AG04450 (cell line): ENCODE measurements around the gene TRMT61B. TPM values are rescaled to one million over a fixed set of nuclear protein-coding genes. Genes with fewer than 3 reads are reported as not detected.

Experiments
- CTCF ChIA-PET: fragments of 300-600, 350-600 bp; formaldehyde crosslinking; extraction: SDS; loops from one replicate; lab custom pipeline; 2022; ENCODE audit warnings: antibody characterized with exemption, inconsistent platforms; lab: Charles Lee
- POLR2A ChIA-PET: fragments of 350-600 bp; formaldehyde crosslinking; extraction: SDS; loops from one replicate; lab custom pipeline; 2021; ENCODE audit warnings: antibody characterized with exemption, inconsistent platforms; lab: Yijun Ruan, JAX
- DNase-seq: peaks from one replicate; pipeline ENCODE4 v3.0.0-alpha.2; 2011; ENCODE audit warnings: low read depth, low spot score
- H3K27ac ChIP-seq: one replicate; pipeline ENCODE4 v1.5.1; 2012; ENCODE audit warnings: low read depth, low read length, control low read depth
- H3K27me3 ChIP-seq: one replicate; pipeline ENCODE4 v1.6.0; 2012; ENCODE audit warnings: low read length; ENCODE audit not compliant: control insufficient read depth, insufficient read depth
- H3K4me3 ChIP-seq: 2 replicates; pipeline ENCODE4 v1.5.1; 2011; ENCODE audit warnings: mild to moderate bottlenecking, low read depth, low read length, control low read depth
- H3K9me3 ChIP-seq: 2 replicates; pipeline ENCODE4 v1.5.1; 2012; ENCODE audit warnings: low read length; ENCODE audit not compliant: control insufficient read depth, insufficient read depth
- polyA minus RNA-seq: library from RNA; depleted of rRNA, polyadenylated mRNA; stranded (reverse); fragments of >200 nt; gene quantifications from 2 replicates; pipeline ENCODE4 v1.2.3, GENCODE V29; 2011; rRNA and poly(A)+ RNA removed
- polyA plus RNA-seq: library from polyadenylated mRNA; depleted of rRNA; stranded (reverse); fragments of >200 nt; gene quantifications from 2 replicates; pipeline ENCODE4 v1.2.3, GENCODE V29; 2011; rRNA removed
- TF ChIP-seq, protein P1 (sequence below): IDR thresholded peaks from 2 replicates; pipeline ENCODE4 v1.5.1; 2011; ENCODE audit warnings: low read depth, low read length, control low read depth, inconsistent platforms

Gene TRMT61B
- polyA plus RNA-seq: 10.5 and 16.8 TPM in 2 replicates
- 4.1 and 7.6 TPM in 2 replicates for polyA minus RNA-seq

GRCh38 chr2:28870146-28870891, at the start of gene TRMT61B:
Gene TRMT61B, minus strand, starts transcription at chr2:28870309. Its CDS starts 32 bp downstream, at chr2:28870277.
- Histone ChIP-seq H3K9me3 (no peaks in the 10 kb centered on the region), H3K4me3 (peak within 1 kb of the TSS; percentile 89), H3K27ac (peak within 1 kb of the TSS; percentile 65), H3K27me3 (peaks cover 3% of the 10 kb centered on the region)
- ChIA-PET CTCF (interaction anchor here (0.8 to 1.1 kb wide), 2 partner anchors 20 to 50 kb away, joined by 3 to 5 read pairs; no protein-coding TSS in a partner anchor), POLR2A (interaction anchor here (0.7 to 2.2 kb wide), 2 partner anchors 25 to 260 kb away, joined by 3 to 21 read pairs; partner anchors contain the start of gene WDR43)
- TF ChIP-seq, protein P1, sequence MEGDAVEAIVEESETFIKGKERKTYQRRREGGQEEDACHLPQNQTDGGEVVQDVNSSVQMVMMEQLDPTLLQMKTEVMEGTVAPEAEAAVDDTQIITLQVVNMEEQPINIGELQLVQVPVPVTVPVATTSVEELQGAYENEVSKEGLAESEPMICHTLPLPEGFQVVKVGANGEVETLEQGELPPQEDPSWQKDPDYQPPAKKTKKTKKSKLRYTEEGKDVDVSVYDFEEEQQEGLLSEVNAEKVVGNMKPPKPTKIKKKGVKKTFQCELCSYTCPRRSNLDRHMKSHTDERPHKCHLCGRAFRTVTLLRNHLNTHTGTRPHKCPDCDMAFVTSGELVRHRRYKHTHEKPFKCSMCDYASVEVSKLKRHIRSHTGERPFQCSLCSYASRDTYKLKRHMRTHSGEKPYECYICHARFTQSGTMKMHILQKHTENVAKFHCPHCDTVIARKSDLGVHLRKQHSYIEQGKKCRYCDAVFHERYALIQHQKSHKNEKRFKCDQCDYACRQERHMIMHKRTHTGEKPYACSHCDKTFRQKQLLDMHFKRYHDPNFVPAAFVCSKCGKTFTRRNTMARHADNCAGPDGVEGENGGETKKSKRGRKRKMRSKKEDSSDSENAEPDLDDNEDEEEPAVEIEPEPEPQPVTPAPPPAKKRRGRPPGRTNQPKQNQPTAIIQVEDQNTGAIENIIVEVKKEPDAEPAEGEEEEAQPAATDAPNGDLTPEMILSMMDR: no peak
- DNase-seq: peak; percentile 81

- DNase-seq: no peak
- CTCF ChIA-PET: no interaction called here
Measured at GRCh38 chr2:28915939-28916338, 45.8 kb upstream of the TRMT61B start.

GRCh38 chr2:28909655-28910353, 39.7 kb upstream of the TRMT61B start:
- H3K27ac ChIP-seq: no peak overlapping the region
- H3K27me3 ChIP-seq: no peaks in the 10 kb centered on the region
- H3K9me3 ChIP-seq: no peaks in the 10 kb centered on the region
- no peak overlapping the region for H3K4me3 ChIP-seq
- DNase-seq: no peak
- TF ChIP-seq, protein P1: no peak
- POLR2A ChIA-PET: no interaction called here
- CTCF ChIA-PET: interaction anchor here (0.6 to 1.3 kb wide), 4 partner anchors 13 to 343 kb away, joined by 3 to 6 read pairs (median 4); no protein-coding TSS in a partner anchor

More at GRCh38 chr2:28915939-28916338, 45.8 kb upstream of the TRMT61B start:
- TF ChIP-seq, protein P1: no peak
- H3K27ac ChIP-seq: no peak overlapping the region
- no peak overlapping the region for H3K4me3 ChIP-seq
- H3K27me3 ChIP-seq: no peaks in the 10 kb centered on the region
- no peaks in the 10 kb centered on the region for H3K9me3 ChIP-seq
- POLR2A ChIA-PET: no interaction called here

DNA sequence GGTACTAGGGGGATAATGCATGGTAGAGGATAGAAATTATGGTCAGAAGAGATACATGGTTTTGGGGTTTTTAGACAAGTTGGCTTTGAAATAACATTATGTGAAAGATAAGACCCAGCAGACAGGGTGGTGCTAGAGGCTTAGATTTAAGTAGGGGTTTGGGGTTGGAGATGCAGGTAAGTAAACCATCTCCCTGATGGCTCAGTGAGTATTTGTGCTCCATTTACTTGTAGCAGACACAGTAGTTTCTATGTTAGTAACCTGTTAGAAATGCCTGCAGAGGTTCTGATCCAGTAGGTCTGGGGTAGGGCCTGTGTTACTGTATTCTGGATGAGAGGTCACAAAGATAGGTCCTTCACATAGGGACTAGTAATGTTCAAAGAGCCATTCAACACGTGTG, 38.1 kb upstream of the TRMT61B start:
- no peaks in the 10 kb centered on the region for H3K27me3 ChIP-seq
- ChIA-PET CTCF (no interaction called here), POLR2A (interaction anchor here (0.6 kb wide), 1 partner anchor 56 kb away, joined by 6 read pairs; no protein-coding TSS in a partner anchor)
- H3K27ac ChIP-seq: no peak overlapping the region
- no peak overlapping the region for H3K4me3 ChIP-seq
- H3K9me3 ChIP-seq: no peaks in the 10 kb centered on the region
- TF ChIP-seq, protein P1: no peak
- DNase-seq: no peak
